Epithelial cell of proximal tubule (primary cell): ENCODE data around the gene UNC93B1. TPM values are rescaled to one million over a fixed set of nuclear protein-coding genes. Genes with fewer than 3 reads are reported as not detected.

Experiments
- DNase-seq: peaks from one replicate; pipeline ENCODE4 v3.0.0-alpha.2; 2011; ENCODE audit warnings: low read depth
- H3K4me3 ChIP-seq: 2 replicates; pipeline ENCODE4 v1.5.1; 2011; ENCODE audit warnings: low read depth, mild to moderate bottlenecking, low read length
- CTCF ChIP-seq: conservative IDR thresholded peaks from 2 replicates; pipeline ENCODE4 v1.5.1; 2012; ENCODE audit warnings: low read depth, mild to moderate bottlenecking, low read length
- total RNA-seq: library from RNA; depleted of rRNA; stranded (reverse); fragments of >200 nt; gene quantifications from 2 replicates; pipeline ENCODE4 v1.2.3, GENCODE V29; 2015

UNC93B1 gene
- total RNA-seq, 1 donor from 2014 or later, result 16.3 TPM

- no peak for TF ChIP-seq CTCF
- H3K4me3 ChIP-seq, result no peak overlapping the region
- no peak for DNase-seq
These were observed 23.8 kb upstream of the UNC93B1 start for GRCh38 chr11:68027667-68028066.

- DNase-seq, result no peak
- no peak for TF ChIP-seq CTCF
- no peak overlapping the region for H3K4me3 ChIP-seq
These were observed 22.7 kb upstream of the UNC93B1 start for GRCh38 chr11:68026391-68027105.

- TF ChIP-seq CTCF, result no peak
- no peak overlapping the region for H3K4me3 ChIP-seq
- DNase-seq, result no peak
These were observed 21.1 kb upstream of the UNC93B1 start for GRCh38 chr11:68025047-68025446.

GRCh38 chr11:68024508-68024907, 20.6 kb upstream of the UNC93B1 start:
- no peak for DNase-seq
- TF ChIP-seq CTCF, result no peak
- H3K4me3 ChIP-seq, result no peak overlapping the region

GRCh38 chr11:68022531-68022930, 18.6 kb upstream of the UNC93B1 start:
- no peak for TF ChIP-seq CTCF
- H3K4me3 ChIP-seq, result no peak overlapping the region
- no peak for DNase-seq

- peak; percentile 69 for TF ChIP-seq CTCF
- DNase-seq, result no peak
These were observed 17.4 kb upstream of the UNC93B1 start for GRCh38 chr11:68021167-68021787.

GRCh38 chr11:68020575-68020974, 16.7 kb upstream of the UNC93B1 start:
- TF ChIP-seq CTCF, result peak; percentile 54
- no peak overlapping the region for H3K4me3 ChIP-seq
- no peak for DNase-seq

More at GRCh38 chr11:68021167-68021787, 17.4 kb upstream of the UNC93B1 start:
- H3K4me3 ChIP-seq, result no peak overlapping the region
